ENCODE results near the gene GSS. TPM values are rescaled to one million over a fixed set of nuclear protein-coding genes. Genes with fewer than 3 reads are reported as not detected.

Gene GSS
- total RNA-seq, 1 donor from 2014 or later: 49.1 TPM

GRCh38 chr20:34993941-34994508 lies 38.4 kb upstream of the GSS start:
- no peak for DNase-seq (ENCODE audit: low read depth, low spot score)

GRCh38 chr20:34992751-34993417 lies 37.3 kb upstream of the GSS start:
- no peak for DNase-seq (ENCODE audit: low read depth, low spot score)

- DNase-seq (ENCODE audit: low read depth, low spot score): no peak
Observed at GRCh38 chr20:34990661-34991214, 35.1 kb upstream of the GSS start.

- DNase-seq (ENCODE audit: low read depth, low spot score): no peak
Observed at GRCh38 chr20:34990231-34990630, 34.6 kb upstream of the GSS start.

- DNase-seq (ENCODE audit: low read depth, low spot score): no peak
Observed at GRCh38 chr20:34989670-34990069, 34.1 kb upstream of the GSS start.

DNA sequence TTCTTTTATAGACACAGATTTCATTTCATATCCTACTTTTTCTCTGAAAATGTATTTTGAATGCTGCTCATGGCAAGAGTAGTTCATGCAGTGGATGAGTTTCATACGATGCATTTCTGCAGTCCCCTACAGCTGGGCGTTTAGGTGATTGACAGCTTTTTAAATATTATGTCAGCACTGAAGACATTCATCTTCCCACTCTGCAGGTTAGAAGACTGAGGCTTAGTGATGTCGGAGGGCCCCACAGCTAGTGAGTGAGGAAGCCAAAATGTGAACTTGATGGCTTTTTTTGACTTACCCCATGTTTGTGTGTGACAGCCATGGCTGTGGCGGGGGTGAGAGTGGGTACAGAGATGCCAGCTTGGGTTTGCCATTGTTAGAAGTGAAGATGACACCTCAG lies 33.5 kb upstream of the GSS start:
- DNase-seq (ENCODE audit: low read depth, low spot score): no peak

GRCh38 chr20:34988191-34988540 lies 32.6 kb upstream of the GSS start:
- DNase-seq (ENCODE audit: low read depth, low spot score): no peak

DNA sequence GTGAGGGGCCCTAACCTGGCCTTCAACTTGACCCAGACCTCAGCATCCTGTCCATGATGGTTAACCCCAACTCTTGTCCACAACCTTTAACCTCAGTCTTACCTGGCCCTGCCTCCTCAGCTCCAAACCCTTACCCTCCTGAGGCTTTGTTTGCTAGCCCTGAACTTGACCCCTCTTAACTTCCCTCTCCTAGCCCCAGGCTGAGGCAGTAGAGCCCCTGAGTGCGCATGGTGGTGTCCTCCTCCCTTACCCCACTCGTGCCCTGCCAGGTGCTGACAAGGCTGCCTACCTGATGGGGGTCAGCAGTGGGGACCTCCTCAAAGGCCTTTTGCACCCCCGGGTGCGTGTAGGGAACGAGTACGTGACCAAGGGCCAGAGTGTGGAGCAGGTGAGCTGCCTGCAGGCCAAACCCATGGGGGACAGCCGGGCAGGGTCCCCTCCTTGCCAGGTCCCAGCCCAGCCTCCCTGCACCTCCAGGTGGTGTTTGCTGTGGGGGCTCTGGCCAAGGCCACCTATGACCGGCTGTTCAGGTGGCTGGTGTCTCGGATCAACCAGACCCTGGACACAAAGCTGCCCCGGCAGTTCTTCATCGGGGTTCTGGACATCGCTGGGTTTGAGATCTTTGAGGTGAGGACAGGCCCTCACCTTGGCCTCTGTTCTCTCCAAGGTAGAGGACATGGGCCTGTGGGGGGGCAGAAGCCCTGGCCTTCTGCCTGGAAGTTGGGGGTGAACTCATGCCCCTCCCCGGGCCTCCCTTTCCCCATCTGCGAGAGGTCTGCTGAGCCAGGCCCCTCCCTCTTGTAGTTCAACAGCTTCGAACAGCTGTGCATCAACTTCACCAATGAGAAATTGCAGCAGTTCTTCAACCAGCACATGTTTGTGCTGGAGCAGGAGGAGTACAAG lies 31.9 kb upstream of the GSS start:
- DNase-seq (ENCODE audit: low read depth, low spot score): no peak

DNA sequence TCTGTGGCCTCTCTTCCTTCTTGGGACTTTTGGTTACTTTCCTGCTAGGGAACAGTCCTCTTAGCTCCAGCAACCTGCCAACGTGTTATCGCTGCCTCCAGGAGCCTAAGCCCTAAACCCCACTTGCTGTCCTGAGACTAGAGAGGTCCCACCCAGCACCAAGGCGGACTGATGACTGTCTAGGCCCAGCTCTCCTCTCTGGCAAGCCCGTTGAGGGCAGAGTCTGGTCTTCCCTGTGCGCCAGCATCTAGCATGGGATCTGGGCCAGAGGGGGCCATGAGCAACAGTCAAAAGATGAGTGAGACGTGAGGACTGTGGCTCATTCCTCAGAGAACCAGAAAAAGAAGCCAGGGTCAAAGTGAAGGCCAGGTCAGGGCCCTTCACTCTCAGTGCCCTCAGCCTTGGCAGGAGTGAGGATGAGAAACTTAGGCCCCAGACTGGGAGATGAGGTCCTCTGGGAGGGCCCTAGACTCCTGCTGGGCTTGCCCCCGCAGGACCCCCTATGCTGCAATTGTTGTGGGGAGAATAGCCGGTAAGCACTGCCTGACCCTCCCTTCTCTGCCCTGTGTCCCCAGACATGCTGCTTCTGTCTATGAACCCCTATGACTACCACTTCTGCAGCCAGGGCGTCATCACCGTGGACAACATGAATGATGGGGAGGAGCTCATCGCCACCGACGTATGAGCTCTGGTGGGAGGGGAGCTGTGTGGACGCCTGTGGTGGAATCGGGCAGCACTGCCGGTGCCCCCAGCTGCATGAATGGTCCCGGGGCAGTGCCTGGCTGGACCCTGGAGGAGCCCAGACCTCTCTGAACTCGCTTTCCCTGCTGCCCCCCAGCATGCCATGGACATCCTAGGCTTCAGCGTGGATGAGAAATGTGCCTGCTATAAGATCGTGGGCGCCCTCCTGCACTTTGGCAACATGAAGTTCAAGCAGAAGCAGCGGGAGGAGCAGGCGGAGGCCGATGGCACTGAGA lies 31.0 kb upstream of the GSS start:
- DNase-seq (ENCODE audit: low read depth, low spot score): no peak

DNA sequence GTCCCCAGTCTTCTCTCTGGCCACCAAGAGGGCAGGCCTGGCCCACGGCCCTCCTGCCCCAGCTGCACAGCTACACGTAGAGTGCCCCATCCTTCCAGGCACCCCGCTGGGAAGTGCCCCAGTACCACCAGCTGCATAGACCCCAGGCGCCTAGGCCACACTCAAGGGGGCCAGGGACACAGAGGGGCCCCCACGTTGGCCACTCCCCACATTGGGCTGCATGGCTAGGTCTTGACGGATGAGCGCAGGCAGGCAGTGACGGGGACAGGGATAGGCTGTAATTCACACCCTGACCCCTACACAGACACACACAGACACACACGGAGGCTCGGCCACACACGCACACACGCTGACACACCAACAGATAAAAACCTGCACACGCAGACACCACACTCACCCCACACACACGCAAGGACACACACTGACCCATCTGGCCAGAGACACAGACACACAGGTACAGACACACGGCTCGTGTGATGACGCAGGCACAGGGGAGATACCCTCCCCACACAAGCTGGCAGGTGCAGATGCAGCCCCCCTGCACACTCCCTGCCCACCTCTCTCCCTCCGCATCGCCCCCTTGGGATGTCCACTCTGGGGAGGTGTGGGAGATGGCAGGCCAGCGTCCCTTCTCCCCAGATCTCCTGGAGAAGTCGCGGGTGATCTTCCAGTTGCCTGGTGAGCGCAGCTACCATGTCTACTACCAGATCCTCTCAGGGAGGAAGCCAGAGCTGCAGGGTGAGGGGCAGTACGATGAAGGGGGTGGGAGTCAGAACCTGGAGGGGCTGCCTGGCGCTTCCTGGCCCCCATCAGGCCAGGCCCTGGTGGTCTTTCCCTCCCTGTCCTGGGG lies 30.1 kb upstream of the GSS start:
- no peak for DNase-seq (ENCODE audit: low read depth, low spot score)

- no peak for DNase-seq (ENCODE audit: low read depth, low spot score)
Observed at GRCh38 chr20:34984756-34985261, 29.2 kb upstream of the GSS start.

DNA sequence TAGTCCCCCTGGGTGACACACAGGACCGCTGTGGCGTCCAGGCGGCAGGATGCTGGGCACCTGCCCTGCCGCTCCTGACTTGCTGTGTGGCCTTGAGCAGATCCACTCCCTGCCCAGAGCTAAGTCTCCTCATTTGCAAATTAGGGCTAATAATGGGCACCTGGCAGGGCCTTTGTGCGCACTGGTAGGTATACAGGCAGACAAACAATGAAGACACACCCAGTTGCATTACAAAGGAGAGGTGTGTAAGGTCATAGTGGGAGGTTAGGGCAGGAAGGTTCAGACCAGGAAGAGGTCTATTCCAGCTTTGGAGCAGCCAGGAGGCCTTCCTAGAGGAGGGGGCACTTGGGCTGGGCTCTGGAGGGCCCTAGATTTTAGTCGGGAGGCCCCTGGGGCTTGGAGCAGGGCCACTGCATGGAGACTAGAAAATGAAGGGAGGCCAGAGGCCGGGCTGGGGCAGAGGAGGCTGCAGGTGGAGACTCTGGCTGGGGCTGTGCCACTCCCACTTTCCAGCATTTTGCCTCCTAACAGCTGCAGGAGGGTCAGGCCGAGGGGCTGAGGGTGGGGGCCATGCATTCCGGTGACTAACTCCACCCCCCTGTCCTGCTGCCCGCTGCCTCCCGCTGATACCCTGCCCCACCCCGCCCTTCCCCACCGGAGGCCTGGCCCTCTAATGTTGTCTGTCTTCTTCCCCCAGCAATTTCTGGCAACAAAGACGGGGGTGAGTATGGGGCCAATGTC lies 28.6 kb upstream of the GSS start:
- no peak for DNase-seq (ENCODE audit: low read depth, low spot score)

DNA sequence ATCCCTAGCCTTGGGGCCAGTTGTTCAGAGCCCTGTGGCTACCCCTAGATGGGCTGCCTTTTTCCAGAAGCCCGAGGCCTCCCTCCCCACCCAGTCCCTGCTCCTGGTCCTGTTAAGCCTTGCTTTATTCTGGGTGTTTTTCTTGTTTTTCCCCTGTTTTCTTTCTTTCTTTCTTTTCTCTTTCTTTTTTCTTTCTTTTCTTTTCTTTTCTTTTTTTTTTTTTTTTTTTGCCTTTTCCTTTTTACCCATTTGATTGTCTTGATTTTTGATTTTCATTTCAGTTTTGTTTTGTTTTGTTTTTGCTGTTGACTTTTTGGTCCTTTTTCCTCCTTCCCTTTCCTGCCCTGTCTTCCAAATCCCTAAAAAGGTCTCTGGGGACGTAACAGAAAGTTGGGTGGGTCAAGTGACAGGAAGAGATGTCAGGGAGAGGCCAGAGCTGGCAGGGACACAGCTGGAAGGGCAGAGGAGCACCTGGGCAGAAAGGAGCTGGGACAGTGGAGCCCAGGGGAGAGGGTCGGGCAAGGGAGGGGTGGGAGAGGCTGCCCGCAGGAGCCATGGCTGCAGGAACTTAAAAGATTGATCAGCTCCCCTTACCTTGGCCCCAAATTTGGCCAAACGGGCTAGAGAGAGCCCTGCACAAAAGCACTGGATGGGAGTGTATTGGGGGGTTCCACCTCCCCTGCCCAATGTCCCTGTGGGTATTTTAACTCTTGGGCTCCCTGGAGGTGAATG lies 27.6 kb upstream of the GSS start:
- DNase-seq (ENCODE audit: low read depth, low spot score): no peak

- DNase-seq (ENCODE audit: low read depth, low spot score): no peak
Observed at GRCh38 chr20:34982270-34983088, 26.9 kb upstream of the GSS start.

GRCh38 chr20:34980543-34981233 lies 25.1 kb upstream of the GSS start:
- DNase-seq (ENCODE audit: low read depth, low spot score): no peak

- no peak for DNase-seq (ENCODE audit: low read depth, low spot score)
Observed at GRCh38 chr20:34979366-34980153, 24.0 kb upstream of the GSS start.

Data from pulmonary artery endothelial cell (primary cell).